Mesenteric fat pad (tissue), 1 donor: ENCODE data around the gene TBC1D14. TPM values are rescaled to one million over a fixed set of nuclear protein-coding genes. Genes with fewer than 3 reads are reported as not detected.

Experiments used
- DNase-seq: peaks from one replicate; pipeline ENCODE4 v3.0.0-alpha.2; 2020; ENCODE audit warnings: low spot score
- total RNA-seq: library from RNA; stranded (reverse); fragmentation: NEBNext Ultra II Directional; extraction: Animal tissue kit (Norgen Biotek cat#: 25700); gene quantifications from one replicate; pipeline ENCODE4 v1.2.1, GENCODE V29; 2021
- donor health status: DM: yes; HTN: yes; CAD: no.

Gene TBC1D14
- total RNA-seq, 1 donor from 2014 or later = 54.3 TPM

DNA sequence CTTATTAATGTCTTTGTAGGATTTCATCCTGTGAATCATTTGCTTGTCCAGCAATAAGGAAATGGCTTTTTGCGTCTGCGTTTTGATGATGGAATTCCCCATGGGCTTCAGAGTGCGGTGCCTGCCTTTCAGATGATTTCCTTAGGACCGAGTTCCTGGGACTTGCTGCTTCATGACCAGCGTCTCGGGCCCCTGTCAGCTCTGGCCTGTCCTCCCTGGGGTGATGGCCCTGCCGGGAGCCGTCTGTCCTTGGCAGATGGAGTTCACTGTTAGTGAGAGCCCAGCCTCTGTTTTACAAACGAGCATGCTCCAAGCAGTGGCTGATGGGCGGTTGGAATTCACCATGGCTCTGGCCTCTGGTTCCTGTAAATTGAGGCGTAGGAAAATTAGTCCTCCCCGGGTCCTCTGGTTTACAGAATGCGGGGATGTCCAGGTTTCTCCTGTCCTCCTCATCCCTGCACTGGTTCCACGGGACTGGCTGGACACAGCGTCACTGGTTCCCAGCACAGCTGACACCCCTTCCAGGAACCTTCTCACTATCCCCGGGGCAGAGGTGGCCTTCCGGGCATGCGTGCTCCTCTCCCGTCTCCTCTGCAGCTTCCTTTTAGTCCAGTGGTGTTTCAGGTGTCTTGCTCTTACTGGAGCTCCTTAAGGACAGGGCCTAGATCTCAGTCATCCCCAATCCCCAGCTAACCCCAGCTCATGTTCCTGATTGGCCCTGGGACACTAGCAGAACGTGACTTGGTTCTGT, 34.9 kb downstream of the TBC1D14 start:
- no peak for DNase-seq

GRCh38 chr4:6945052-6945409, 35.4 kb downstream of the TBC1D14 start:
- DNase-seq = no peak

- DNase-seq = no peak
Measured at GRCh38 chr4:6946497-6946896, 36.9 kb downstream of the TBC1D14 start.

- no peak for DNase-seq
Measured at GRCh38 chr4:6948134-6948460, 38.5 kb downstream of the TBC1D14 start.

- no peak for DNase-seq
Measured at GRCh38 chr4:6951880-6952381, 42.3 kb downstream of the TBC1D14 start.

- no peak for DNase-seq
Measured at GRCh38 chr4:6953751-6954380, 44.2 kb downstream of the TBC1D14 start.

DNA sequence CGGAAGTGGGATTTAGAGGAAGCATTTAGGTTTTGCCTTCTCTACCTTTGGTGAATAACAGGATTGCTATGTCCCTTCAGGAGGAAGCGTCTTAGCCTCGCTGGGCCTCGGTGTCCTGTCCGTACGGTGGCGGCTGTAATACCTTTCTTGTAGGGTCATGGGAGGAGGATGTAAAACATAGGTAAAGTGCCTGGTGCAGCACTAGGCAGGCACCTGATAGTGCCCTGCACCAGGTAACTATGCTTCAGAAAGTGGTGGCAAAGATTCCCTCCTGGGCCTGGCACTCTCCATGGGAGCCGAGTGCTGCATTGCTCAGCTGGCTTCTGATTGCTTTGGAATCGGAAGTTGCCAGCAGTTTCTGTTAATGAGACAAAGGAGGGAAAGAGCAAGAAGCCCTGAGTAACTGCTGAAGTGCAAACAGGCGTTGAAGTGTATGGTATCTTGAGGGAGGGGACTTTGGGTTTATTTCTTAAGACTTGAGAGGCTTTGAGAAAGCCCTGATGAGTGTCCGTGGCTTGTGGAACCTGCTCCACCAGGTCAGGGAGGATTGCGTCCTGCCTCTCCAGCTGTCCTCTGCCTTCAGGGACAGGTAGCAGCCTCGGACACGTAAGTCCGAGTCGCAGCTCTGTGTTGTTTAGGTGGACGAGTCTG, 45.8 kb downstream of the TBC1D14 start:
- peak; percentile 68 for DNase-seq

GRCh38 chr4:6956087-6956433, 46.4 kb downstream of the TBC1D14 start:
- no peak for DNase-seq

- peak; percentile 81 for DNase-seq
Measured at GRCh38 chr4:6956434-6957147, 47.0 kb downstream of the TBC1D14 start.

GRCh38 chr4:6957148-6957520, 47.5 kb downstream of the TBC1D14 start:
- DNase-seq = peak; percentile 6

GRCh38 chr4:6957994-6958393, 48.4 kb downstream of the TBC1D14 start:
- peak; percentile 69 for DNase-seq

GRCh38 chr4:6959261-6959660, 49.6 kb downstream of the TBC1D14 start:
- DNase-seq = peak; percentile 80

GRCh38 chr4:6960154-6960553, 50.5 kb downstream of the TBC1D14 start:
- DNase-seq = peak; percentile 53

DNA sequence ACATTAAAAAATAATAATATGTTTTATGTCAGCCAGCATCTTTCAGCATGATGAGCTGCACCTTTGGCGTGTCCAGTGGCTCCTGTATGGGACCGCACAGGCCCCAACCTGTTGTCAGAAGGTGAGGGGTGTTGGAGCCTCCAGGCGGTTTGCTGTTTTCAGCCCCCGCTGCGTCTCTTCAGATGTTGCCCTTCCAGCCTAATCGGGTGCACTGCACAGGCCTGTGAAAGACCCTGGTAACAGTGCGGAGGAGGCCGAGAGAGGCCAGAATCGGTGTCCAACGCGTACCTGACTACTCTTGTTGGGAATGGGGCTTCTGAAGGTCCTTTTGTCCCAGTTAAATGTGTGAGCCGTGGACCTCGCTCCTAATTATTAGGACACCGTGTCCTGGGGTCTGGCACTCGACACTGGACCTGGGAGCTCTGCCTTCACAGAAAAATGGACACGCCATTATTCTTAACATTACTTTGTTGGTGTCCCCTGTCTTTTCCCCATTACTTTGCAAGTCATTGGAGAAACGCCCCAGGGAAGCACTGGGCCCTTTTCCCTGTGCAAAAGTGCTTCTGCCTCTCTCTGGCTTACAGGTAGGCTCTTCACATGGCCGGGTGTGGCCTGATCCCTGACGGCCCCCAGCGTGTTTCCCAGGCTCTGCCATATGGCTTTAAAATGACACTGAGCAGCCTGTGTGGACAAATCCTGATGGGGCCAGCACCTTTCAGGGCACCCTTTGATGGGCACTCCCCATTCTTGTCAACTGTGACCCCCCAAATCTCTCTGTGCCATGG, 51.2 kb downstream of the TBC1D14 start:
- DNase-seq = peak; percentile 20

- DNase-seq = peak; percentile 74
Measured at GRCh38 chr4:6961496-6962210, 52.0 kb downstream of the TBC1D14 start.

GRCh38 chr4:6962211-6963041, 52.8 kb downstream of the TBC1D14 start:
- DNase-seq = peak; percentile 87

DNA sequence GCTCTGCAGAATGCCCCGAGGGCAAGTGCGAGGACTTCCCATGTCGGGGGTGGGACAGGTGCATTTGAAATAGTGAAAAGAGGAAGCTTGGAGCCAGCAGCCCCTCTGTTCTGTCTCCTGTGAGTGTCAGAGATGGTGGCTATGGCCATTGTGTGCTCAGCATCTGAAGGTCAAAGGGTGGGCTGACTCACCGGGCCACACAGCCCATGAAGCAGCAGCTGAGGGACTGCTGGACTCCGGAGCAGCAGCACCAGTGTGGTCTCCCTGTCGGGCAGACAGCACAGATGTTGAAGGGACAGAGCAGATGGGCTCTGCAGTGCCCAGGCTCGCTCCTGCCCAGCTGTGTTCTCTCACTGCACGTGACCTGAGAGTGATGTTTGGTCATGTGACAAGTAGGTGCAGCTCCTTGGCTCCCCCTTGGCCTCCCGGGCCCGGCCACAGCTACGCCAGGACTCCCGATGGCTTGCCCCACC, 53.5 kb downstream of the TBC1D14 start:
- DNase-seq = peak; percentile 84

GRCh38 chr4:6964858-6965257, 55.2 kb downstream of the TBC1D14 start:
- DNase-seq = no peak

DNA sequence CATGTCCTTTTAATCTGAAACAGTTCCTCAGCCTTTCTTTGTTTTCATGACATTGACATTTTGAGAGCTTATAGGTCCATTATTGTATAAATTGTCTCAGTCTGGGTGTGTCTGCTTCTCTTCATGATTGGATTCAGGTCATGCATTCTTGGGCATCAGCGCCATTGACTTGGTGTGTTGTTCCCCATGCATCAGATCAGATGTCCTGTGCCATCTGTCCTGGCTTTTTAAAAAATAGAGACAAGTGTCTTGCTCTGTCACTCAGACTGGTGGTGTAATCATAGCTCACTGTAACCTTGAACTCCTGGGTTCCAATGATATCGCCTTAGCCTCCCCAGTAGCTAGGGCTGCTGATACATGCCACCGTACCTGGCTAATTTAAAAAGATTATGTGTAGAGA, 55.7 kb downstream of the TBC1D14 start:
- DNase-seq = no peak
